ENCODE data around the gene NINL. TPM values are rescaled to one million over a fixed set of nuclear protein-coding genes. Genes with fewer than 3 reads are reported as not detected.
"Not testable (repeated sequence)": the region's sequence is repeated elsewhere in the genome, so short reads cannot be mapped to it uniquely, and the experiment has no call there.

The NINL gene
- total RNA-seq, 2 experiments from 2014 or later: 2.5 to 2.8 TPM

DNA sequence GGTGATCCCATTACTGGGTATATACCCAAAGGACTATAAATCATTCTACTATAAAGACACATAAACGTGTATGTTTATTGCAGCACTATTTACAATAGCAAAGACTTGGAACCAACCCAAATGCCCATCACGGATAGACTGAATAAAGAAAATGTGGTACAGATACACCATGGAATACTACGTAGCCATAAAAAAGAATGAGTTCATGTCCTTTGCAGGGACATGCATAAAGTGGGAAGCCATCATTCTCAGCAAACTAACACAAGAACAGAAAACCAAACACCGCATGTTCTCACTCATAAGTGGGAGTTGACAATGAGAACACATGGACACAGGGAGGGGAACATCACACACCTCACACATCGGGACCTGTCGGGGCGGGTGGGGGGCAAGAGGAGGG lies 1.7 kb downstream of the NINL start:
- CTCF ChIA-PET; H3K27ac Mint-ChIP-seq; DNase-seq; H3K9me3 Mint-ChIP-seq; POLR2A ChIA-PET; H3K36me3 Mint-ChIP-seq (ENCODE audit: low read depth): not testable (repeated sequence)
- peaks cover 12% of the 10 kb centered on the region for H3K4me1 Mint-ChIP-seq
- peaks cover 12% of the 10 kb centered on the region for H3K27me3 Mint-ChIP-seq
- H3K4me3 Mint-ChIP-seq: peak overlapping the region; percentile 18

DNA sequence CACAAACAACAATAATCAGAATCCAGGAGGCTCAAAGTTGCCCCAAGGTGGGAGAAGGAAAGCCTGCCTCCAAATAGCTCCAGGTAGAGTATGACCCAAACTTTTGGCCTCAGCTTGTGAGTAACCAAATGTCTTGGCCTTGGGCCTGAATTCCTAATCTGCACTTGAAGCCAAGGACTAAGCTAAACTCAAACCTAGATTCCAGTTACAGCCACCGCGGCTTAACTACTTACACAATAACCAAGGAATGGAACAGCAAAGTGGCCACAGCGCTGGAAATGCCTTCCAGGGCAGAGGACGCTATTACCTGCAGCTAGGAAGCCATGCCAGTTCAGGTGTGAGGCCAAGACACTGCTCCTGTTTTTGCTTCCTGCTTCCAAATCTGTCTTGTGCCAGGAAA lies 4.6 kb downstream of the NINL start:
- ChIA-PET POLR2A (no interaction called here), CTCF (no interaction called here)
- Mint-ChIP-seq H3K27ac (no peak overlapping the region), H3K27me3 (peaks cover 12% of the 10 kb centered on the region), H3K4me3 (no peak overlapping the region), H3K9me3 (no peaks in the 10 kb centered on the region), H3K36me3 (ENCODE audit: low read depth) (peaks cover 3% of the 10 kb centered on the region), H3K4me1 (peaks cover 12% of the 10 kb centered on the region)
- no peak for DNase-seq

DNA sequence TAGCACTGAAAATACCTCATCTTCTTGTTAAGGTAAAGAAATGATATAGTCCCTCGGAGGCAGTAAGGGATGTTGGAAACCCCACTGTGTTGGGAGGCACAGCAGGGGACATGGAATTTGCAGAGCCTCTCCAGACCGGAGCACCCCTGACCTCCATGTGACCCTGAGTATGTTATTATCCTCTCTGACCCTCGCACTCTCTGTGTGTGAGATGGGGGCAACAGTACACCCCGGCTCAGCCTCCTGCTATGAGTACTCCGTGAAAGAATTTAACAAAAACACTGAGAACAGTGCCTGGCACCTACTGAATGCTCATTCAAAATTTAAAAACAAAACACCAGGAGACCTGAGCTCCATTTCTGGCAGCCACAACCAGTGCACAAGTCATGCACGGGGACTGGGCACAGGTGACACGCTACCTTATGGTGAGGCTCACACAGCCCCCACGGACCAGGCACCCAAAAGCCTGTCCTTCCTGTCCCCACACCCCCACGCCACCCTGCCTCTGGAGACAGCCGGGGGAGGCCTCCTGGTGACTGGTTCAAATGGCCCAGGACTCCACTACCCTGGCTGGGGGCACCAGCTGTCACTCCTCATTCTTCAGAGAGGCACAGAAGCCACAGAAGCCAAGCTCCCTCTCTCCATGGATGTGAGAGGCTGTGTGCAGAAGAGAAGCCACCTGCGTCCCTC lies 6.1 kb downstream of the NINL start:
- POLR2A ChIA-PET: no interaction called here
- no peak for DNase-seq
- Mint-ChIP-seq H3K9me3 (no peaks in the 10 kb centered on the region), H3K36me3 (ENCODE audit: low read depth) (peaks cover 3% of the 10 kb centered on the region), H3K27ac (no peak overlapping the region), H3K4me3 (no peak overlapping the region), H3K27me3 (peaks cover 9% of the 10 kb centered on the region), H3K4me1 (peaks cover 6% of the 10 kb centered on the region)
- CTCF ChIA-PET: no interaction called here

DNA sequence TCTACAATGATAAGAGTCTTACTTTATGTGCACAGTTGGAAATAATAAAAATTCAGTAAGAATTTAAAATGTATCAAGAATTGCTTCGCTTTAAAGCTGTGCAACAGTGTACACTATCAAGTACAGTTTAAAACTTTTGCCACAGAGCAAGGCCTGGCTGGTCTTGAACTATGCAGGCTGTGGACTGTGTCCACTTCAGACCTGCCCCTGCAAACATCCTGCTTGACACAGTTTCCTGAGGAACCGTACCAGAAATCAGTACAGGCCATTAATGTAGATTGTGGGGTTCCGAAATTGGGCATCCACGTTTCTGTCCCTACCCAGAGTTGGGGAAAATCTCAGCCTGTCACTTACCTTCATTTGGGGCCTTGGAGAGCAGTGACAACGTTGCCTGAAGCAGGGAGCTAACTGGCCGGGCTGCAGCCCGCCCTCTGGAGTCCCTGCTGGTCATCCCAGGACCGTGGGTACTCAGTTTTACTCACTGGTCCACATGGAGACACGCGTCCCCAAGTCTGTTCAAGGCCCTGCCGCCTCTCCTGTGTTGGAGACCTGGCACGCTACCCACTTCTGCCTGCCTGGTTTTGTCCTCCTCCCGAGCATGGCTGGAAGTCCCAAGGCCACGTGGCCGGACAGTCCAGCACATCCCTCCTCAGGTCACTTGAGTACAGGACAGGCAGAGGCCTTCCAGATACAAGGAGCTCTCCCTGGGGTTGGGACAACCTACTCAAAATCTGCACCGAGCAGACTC lies 8.4 kb downstream of the NINL start:
- no peak for DNase-seq
- POLR2A ChIA-PET: no interaction called here
- Mint-ChIP-seq H3K27ac (no peak overlapping the region), H3K36me3 (ENCODE audit: low read depth) (no peaks in the 10 kb centered on the region), H3K9me3 (no peaks in the 10 kb centered on the region), H3K27me3 (no peaks in the 10 kb centered on the region), H3K4me3 (no peak overlapping the region), H3K4me1 (no peaks in the 10 kb centered on the region)
- CTCF ChIA-PET: no interaction called here

DNA sequence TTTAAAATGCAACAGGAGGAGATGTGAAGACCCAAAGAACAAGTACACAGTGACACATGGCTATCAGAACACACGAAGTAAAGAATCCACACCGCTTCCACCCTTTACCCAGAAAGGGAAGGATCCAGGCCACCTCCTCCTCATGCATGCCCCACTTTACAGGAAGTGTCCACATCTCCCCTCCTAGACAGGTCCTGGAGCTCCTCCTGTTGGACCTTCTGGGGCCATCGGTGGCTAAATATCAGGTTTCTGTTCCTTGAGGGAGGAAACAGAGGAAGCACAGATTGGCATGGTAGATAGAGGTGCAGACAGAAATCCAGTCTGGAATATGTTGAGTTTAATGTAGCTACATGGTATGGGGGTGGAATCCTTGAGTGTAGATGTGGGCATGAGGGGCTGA lies 10.9 kb downstream of the NINL start:
- H3K36me3 Mint-ChIP-seq (ENCODE audit: low read depth): no peaks in the 10 kb centered on the region
- no peaks in the 10 kb centered on the region for H3K4me1 Mint-ChIP-seq
- H3K27me3 Mint-ChIP-seq: no peaks in the 10 kb centered on the region
- DNase-seq: no peak
- CTCF ChIA-PET: no interaction called here
- no peaks in the 10 kb centered on the region for H3K9me3 Mint-ChIP-seq
- H3K27ac Mint-ChIP-seq: no peak overlapping the region
- H3K4me3 Mint-ChIP-seq: no peak overlapping the region
- POLR2A ChIA-PET: no interaction called here

DNA sequence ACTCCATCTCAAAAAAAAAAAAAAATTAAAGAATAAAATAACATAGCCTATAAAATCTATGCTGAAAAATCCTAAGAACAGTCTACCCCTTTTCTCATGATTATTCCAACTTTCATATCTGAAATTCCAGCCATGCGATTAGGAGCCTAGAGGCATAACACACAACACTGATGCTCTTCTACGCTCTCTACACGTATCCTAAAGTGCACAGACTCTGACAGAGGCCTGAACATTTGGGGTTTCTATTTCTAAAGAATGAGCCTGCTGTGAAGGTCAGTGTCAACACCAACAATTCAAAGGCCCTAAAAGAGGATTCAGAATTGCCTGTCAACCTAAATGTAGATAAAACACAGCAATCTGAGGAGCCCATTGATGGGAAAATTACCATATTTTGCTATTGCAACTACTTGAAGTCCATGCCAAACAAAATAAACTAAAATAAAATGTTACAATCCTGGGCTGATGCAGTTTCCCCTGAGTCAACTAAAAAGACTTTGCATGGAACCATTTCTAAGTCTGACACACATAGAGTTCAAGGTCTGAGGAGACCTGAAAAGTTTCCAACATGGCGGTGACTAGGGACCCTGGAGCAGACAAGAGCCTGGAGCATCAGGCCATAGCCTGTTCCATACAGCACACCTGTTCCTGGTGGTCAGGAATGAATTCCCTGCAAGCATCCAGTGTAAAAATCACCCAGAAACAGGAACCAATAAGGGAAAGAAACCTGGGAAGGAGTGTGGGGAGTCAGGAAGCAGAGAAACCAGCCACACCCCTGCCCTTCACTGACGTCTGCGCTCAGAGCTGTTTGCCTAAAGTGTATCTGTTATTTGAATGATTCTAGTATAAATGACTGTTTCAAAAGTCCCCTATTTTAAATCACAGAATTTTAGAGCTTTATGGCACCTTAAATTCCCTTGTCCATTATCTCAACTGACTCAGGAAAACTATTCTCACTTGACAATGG lies 11.8 kb downstream of the NINL start:
- Mint-ChIP-seq H3K4me3 (no peak overlapping the region), H3K27me3 (no peaks in the 10 kb centered on the region), H3K4me1 (no peaks in the 10 kb centered on the region), H3K27ac (no peak overlapping the region), H3K36me3 (ENCODE audit: low read depth) (no peaks in the 10 kb centered on the region), H3K9me3 (no peaks in the 10 kb centered on the region)
- CTCF ChIA-PET: no interaction called here
- no peak for DNase-seq
- POLR2A ChIA-PET: no interaction called here

DNA sequence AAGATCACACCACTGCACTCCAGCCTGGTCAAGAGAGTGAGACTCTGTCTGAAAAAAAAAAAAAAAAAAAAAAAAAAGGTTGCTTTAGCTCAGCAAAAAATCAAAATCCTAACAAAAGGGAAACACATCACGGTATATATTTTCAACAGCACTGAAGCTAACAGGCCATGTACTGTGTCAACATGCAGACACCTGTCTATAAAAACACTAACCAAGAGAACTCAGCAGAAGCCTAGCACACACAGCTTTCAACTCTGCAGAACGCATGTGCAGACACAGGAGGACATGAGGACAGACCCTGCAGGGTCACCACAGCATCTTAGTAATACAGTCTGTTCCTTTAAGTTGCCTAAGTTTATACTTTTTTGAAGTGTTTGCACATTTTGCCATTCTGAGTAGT lies 13.5 kb downstream of the NINL start:
- DNase-seq: no peak
- Mint-ChIP-seq H3K27me3 (no peaks in the 10 kb centered on the region), H3K4me1 (peaks cover 2% of the 10 kb centered on the region), H3K9me3 (no peaks in the 10 kb centered on the region), H3K27ac (no peak overlapping the region), H3K36me3 (ENCODE audit: low read depth) (no peaks in the 10 kb centered on the region), H3K4me3 (no peak overlapping the region)
- POLR2A ChIA-PET: no interaction called here
- CTCF ChIA-PET: no interaction called here

DNA sequence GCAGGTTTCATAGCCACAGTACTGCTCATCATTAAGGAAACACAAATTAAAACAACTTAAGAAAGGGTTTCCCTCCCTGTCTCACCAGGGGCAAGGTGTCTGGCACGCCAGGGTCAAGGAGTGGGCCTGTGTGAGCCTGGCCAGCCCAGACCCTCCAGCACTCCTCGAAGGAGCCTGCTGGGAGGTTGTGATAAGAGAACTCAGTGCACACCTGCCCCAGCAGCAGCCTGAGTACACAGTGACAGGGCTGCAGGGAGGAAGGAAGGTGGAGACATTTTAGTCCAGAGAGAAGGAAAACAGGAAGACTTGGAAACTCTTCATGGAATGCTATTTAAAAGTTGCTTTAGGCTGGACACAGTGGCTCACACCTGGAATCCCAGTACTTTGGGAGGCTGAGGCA lies 14.1 kb downstream of the NINL start:
- Mint-ChIP-seq H3K4me1 (peaks cover 2% of the 10 kb centered on the region), H3K36me3 (ENCODE audit: low read depth) (no peaks in the 10 kb centered on the region), H3K27ac (no peak overlapping the region), H3K4me3 (no peak overlapping the region), H3K27me3 (no peaks in the 10 kb centered on the region), H3K9me3 (no peaks in the 10 kb centered on the region)
- no peak for DNase-seq
- CTCF ChIA-PET: no interaction called here
- POLR2A ChIA-PET: no interaction called here

DNA sequence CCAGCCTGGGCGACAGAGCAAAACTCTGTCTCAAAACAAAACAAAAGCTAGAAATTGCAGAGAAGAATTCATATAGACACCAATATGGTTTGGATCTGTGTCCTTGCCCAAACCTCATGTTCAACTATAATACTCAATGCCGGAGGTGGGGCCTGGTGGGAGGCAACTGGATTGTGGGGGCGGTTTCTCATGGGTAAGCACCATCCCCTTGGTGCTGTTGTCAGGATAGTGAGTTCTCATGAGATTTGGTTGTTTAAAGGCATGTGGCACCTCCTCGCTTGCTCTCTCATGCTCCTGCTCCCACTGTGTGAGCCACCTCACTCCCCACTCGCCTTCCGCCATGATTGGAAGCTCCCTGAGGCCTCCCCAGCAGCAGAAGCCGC lies 15.2 kb downstream of the NINL start:
- Mint-ChIP-seq H3K9me3 (no peaks in the 10 kb centered on the region), H3K4me3 (no peak overlapping the region), H3K36me3 (ENCODE audit: low read depth) (no peaks in the 10 kb centered on the region), H3K4me1 (peaks cover 2% of the 10 kb centered on the region), H3K27ac (no peak overlapping the region), H3K27me3 (no peaks in the 10 kb centered on the region)
- ChIA-PET CTCF (no interaction called here), POLR2A (no interaction called here)
- no peak for DNase-seq

DNA sequence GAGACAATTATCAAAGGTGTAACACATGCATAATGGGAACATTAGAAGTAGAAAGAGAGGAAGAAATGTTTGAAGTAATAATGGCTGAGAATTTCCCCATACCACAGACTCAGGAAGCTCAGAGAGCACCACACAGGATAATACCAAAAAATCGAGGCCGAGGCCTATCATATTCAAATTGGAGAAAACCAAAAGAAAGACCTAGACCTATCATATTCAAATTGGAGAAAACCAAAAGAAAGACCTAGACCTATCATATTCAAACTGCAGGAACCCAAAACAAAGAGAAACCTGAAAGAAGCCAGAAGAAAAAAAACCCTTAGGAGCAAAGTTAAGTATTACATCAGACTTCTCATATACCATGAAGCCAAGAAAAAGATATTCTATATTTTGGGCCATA lies 18.0 kb downstream of the NINL start:
- peaks cover 3% of the 10 kb centered on the region for H3K36me3 Mint-ChIP-seq (ENCODE audit: low read depth)
- H3K9me3 Mint-ChIP-seq: no peaks in the 10 kb centered on the region
- POLR2A ChIA-PET: no interaction called here
- H3K27me3 Mint-ChIP-seq: no peaks in the 10 kb centered on the region
- no peak overlapping the region for H3K4me3 Mint-ChIP-seq
- CTCF ChIA-PET: no interaction called here
- no peak overlapping the region for H3K27ac Mint-ChIP-seq
- H3K4me1 Mint-ChIP-seq: peaks cover 4% of the 10 kb centered on the region
- no peak for DNase-seq

DNA sequence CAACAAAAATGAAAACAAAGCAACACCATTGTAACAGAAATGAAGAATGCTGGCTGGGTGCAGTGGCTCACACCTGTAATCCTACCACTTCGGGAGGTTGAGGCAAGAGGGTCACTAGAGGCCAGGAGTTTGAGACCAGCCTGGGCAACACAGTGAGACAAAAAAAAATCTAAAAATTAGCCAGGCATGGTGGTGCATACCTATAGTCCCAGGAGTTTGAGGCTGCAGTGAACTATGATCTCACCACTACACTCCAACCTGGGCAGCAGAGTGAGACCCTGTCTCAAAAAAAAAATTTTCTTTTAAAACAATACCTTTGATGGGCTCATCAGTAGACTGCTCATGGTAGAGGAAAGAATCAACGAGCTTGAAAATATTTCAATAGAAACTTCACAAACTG lies 18.5 kb downstream of the NINL start:
- no peak for DNase-seq
- no peak overlapping the region for H3K27ac Mint-ChIP-seq
- ChIA-PET CTCF (no interaction called here), POLR2A (no interaction called here)
- H3K4me3 Mint-ChIP-seq: no peak overlapping the region
- H3K36me3 Mint-ChIP-seq (ENCODE audit: low read depth): peaks cover 3% of the 10 kb centered on the region
- no peaks in the 10 kb centered on the region for H3K9me3 Mint-ChIP-seq
- no peaks in the 10 kb centered on the region for H3K27me3 Mint-ChIP-seq
- H3K4me1 Mint-ChIP-seq: peaks cover 4% of the 10 kb centered on the region

DNA sequence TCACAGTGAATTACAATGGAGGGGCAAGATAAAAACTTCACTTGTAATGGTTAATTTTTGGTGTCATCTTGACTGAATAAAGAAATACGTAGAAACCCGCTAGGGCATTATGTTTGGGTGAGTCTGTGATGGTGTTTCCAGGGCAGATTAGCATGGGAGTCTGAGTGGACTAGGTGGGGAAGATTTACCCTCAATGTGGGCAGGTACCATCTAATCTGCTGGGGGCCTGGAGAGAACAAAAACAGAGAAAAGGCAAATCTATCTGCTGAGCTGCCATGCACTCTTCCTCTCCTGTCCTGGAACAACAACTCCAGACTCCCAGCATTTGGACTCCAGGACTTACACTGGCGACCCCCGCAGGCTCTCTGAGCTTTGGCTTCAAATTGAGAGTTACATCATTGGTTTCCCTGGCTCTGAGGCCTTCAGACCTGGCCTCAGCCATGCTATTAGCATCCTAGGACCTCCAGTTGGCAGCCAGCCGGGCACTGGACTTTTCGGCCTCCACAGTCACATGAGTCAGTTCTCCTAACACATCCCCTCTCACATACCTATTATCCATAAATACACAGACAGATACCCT lies 19.7 kb downstream of the NINL start:
- H3K27ac Mint-ChIP-seq: no peak overlapping the region
- ChIA-PET CTCF (no interaction called here), POLR2A (no interaction called here)
- no peak overlapping the region for H3K4me3 Mint-ChIP-seq
- no peak for DNase-seq
- H3K9me3 Mint-ChIP-seq: peaks cover under 1% of the 10 kb centered on the region
- H3K36me3 Mint-ChIP-seq (ENCODE audit: low read depth): peaks cover 3% of the 10 kb centered on the region
- H3K4me1 Mint-ChIP-seq: peaks cover 4% of the 10 kb centered on the region
- H3K27me3 Mint-ChIP-seq: no peaks in the 10 kb centered on the region

DNA sequence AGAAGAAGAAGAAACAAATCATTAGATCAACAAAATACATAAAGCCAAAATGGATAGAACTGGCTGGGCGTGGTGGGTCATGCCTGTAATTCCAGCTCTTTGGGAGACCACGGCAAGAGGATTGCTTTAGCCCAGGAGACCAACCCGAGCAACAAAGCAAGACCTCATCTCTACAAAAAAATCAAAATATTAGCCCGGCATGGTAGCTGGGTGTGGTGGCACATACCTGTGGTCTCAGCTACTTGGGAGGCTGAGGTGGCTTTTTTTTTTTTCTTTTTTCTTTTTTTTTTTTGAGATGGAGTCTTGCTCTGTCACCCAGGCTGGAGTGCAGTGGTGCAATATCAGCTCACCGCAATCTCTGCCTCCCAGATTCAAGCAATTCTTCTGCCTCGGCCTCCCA lies 21.5 kb downstream of the NINL start:
- peaks cover 3% of the 10 kb centered on the region for H3K36me3 Mint-ChIP-seq (ENCODE audit: low read depth)
- H3K27me3 Mint-ChIP-seq: no peaks in the 10 kb centered on the region
- peaks cover 4% of the 10 kb centered on the region for H3K4me1 Mint-ChIP-seq
- DNase-seq: no peak
- ChIA-PET POLR2A (no interaction called here), CTCF (no interaction called here)
- H3K4me3 Mint-ChIP-seq: no peak overlapping the region
- no peak overlapping the region for H3K27ac Mint-ChIP-seq
- H3K9me3 Mint-ChIP-seq: peaks cover 2% of the 10 kb centered on the region

Measured in activated CD4-positive, alpha-beta memory T cell treated with anti-CD3 and anti-CD28 coated beads, Interleukin-2, amount 10 ng/mL, durations not matched to agents 7 days and 5 days (primary cell).